Measurements from ENCODE around the gene SH3BP1. TPM values are rescaled to one million over a fixed set of nuclear protein-coding genes. Genes with fewer than 3 reads are reported as not detected.

The SH3BP1 gene
- total and polyA plus RNA-seq, 2 of the 13 experiments (the other 11 are each of a cell fraction or from before 2014, with no cell fraction given) = 8.4 to 18.5 TPM

DNA sequence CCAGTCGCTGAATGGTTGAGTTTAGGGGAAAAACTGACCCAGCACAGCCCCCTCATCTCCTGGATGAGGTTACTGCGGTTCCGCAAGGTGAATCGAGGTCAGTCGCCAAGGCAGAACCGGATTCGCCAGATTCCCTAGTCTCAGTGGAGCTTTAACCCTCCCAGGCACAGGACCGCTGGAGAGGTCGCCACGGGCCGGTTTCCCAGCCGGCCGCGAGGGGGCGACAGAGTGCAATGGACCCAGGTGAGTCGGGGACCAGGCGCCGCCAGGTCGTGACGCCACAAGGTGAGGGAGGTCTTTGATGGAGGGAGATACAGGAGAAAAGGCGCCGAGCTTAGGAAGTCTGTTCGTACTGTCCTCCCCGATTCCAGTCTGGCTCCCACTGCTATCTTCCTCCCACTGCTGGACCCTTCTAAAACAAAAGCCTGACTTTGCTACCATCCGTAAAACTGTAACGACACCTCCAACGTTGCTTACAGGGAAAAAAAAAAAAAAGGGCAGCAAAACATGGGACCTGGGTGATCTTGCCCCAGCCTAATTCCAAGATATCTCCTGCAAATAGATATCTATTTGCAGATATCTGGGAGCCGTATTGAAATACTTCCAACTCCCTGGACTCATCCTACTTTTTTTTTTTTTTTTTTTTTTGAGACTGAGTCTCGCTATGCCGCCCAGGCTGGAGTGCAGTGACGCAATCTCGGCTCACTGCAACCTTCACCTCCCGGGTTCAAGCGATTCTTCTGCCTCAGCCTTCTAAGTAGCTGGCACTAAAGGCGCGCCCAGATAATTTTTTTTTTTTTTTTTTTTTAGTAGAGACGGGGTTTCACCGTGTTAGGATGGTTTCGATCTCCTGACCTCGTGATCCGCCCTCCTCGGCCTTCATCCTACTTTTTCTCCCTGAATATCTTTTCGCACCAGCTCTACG, 32.2 kb upstream of the SH3BP1 start (continued):
- TF ChIP-seq RXRA (CRISPR knock-in tag; IDR thresholded peaks at IDR 0.05) = peak; percentile 80
- TF ChIP-seq, protein P1, sequence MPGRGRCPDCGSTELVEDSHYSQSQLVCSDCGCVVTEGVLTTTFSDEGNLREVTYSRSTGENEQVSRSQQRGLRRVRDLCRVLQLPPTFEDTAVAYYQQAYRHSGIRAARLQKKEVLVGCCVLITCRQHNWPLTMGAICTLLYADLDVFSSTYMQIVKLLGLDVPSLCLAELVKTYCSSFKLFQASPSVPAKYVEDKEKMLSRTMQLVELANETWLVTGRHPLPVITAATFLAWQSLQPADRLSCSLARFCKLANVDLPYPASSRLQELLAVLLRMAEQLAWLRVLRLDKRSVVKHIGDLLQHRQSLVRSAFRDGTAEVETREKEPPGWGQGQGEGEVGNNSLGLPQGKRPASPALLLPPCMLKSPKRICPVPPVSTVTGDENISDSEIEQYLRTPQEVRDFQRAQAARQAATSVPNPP (CRISPR knock-in tag; IDR thresholded peaks at IDR 0.05) = no peak
- peak; percentile 50; the same call in 1 of the 2 replicates for TF ChIP-seq HDAC1 (CRISPR knock-in tag; IDR thresholded peaks at IDR 0.05)
- no peak for TF ChIP-seq JUN (CRISPR knock-in tag; IDR thresholded peaks at IDR 0.05)
- TF ChIP-seq, protein P2, sequence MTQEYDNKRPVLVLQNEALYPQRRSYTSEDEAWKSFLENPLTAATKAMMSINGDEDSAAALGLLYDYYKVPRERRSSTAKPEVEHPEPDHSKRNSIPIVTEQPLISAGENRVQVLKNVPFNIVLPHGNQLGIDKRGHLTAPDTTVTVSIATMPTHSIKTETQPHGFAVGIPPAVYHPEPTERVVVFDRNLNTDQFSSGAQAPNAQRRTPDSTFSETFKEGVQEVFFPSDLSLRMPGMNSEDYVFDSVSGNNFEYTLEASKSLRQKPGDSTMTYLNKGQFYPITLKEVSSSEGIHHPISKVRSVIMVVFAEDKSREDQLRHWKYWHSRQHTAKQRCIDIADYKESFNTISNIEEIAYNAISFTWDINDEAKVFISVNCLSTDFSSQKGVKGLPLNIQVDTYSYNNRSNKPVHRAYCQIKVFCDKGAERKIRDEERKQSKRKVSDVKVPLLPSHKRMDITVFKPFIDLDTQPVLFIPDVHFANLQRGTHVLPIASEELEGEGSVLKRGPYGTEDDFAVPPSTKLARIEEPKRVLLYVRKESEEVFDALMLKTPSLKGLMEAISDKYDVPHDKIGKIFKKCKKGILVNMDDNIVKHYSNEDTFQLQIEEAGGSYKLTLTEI (CRISPR knock-in tag; conservative IDR thresholded peaks at IDR 0.05) = no peak
- TF ChIP-seq KAT7 (CRISPR knock-in tag; IDR thresholded peaks at IDR 0.05; ENCODE audit: borderline replicate concordance) = no peak
- peak; percentile 50 for TF ChIP-seq CEBPG (CRISPR knock-in tag; IDR thresholded peaks at IDR 0.05)
- TF ChIP-seq ELF3 (CRISPR knock-in tag; IDR thresholded peaks at IDR 0.05) = peak; percentile 60; the same call in 1 of the 2 replicates
- TF ChIP-seq MED1 (CRISPR knock-in tag; IDR thresholded peaks at IDR 0.05) = peak; percentile 37; the same call in 1 of the 2 replicates
- no peak for TF ChIP-seq ZNF839 (CRISPR knock-in tag; IDR thresholded peaks at IDR 0.05; ENCODE audit: borderline replicate concordance)
- TF ChIP-seq MTA1 (CRISPR knock-in tag; IDR thresholded peaks at IDR 0.05; ENCODE audit: borderline replicate concordance) = peak; percentile 57; the same call in 1 of the 2 replicates
- no peak for TF ChIP-seq CAMTA2 (CRISPR knock-in tag; IDR thresholded peaks at IDR 0.05; ENCODE audit: borderline replicate concordance)
- no peak for TF ChIP-seq SNAI1 (CRISPR knock-in tag; IDR thresholded peaks at IDR 0.05; ENCODE audit: borderline replicate concordance)
- TF ChIP-seq STAT5B (CRISPR knock-in tag; IDR thresholded peaks at IDR 0.05) = no peak
- peak; percentile 10; the same call in 1 of the 2 replicates for TF ChIP-seq ETV5 (CRISPR knock-in tag; IDR thresholded peaks at IDR 0.05; ENCODE audit: borderline replicate concordance)
- TF ChIP-seq SRSF1 (optimal IDR thresholded peaks at IDR 0.05; ENCODE audit: low read depth, low read length) = no peak
- no peak for TF ChIP-seq NCOA1 (CRISPR knock-in tag; IDR thresholded peaks at IDR 0.05)
- no peak for TF ChIP-seq ZNF468 (CRISPR knock-in tag; IDR thresholded peaks at IDR 0.05)
- TF ChIP-seq, protein P3, sequence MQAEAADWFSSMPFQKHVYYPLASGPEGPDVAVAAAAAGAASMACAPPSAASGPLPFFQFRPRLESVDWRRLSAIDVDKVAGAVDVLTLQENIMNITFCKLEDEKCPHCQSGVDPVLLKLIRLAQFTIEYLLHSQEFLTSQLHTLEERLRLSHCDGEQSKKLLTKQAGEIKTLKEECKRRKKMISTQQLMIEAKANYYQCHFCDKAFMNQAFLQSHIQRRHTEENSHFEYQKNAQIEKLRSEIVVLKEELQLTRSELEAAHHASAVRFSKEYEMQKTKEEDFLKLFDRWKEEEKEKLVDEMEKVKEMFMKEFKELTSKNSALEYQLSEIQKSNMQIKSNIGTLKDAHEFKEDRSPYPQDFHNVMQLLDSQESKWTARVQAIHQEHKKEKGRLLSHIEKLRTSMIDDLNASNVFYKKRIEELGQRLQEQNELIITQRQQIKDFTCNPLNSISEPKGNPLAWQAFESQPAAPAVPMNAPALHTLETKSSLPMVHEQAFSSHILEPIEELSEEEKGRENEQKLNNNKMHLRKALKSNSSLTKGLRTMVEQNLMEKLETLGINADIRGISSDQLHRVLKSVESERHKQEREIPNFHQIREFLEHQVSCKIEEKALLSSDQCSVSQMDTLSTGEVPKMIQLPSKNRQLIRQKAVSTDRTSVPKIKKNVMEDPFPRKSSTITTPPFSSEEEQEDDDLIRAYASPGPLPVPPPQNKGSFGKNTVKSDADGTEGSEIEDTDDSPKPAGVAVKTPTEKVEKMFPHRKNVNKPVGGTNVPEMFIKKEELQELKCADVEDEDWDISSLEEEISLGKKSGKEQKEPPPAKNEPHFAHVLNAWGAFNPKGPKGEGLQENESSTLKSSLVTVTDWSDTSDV (CRISPR knock-in tag; IDR thresholded peaks at IDR 0.05) = no peak
- no peak for TF ChIP-seq ZNF703 (CRISPR knock-in tag; IDR thresholded peaks at IDR 0.05; ENCODE audit: borderline replicate concordance)
- TF ChIP-seq, protein P4, sequence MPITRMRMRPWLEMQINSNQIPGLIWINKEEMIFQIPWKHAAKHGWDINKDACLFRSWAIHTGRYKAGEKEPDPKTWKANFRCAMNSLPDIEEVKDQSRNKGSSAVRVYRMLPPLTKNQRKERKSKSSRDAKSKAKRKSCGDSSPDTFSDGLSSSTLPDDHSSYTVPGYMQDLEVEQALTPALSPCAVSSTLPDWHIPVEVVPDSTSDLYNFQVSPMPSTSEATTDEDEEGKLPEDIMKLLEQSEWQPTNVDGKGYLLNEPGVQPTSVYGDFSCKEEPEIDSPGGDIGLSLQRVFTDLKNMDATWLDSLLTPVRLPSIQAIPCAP (CRISPR knock-in tag; IDR thresholded peaks at IDR 0.05; ENCODE audit: low read depth) = no peak
- no peak for TF ChIP-seq ZNF382 (CRISPR knock-in tag; IDR thresholded peaks at IDR 0.05; ENCODE audit: borderline replicate concordance)
- no peak for TF ChIP-seq HDAC6 (IDR thresholded peaks at IDR 0.05; ENCODE audit: low read depth, low read length)

All from HepG2 (cell line).